ENCODE results near the gene FFAR2. TPM values are rescaled to one million over a fixed set of nuclear protein-coding genes. Genes with fewer than 3 reads are reported as not detected.

Gene FFAR2
- polyA plus RNA-seq, 2 of the 4 experiments (the other 2 are of a cell fraction), result 0.30 TPM; not detected in 1

GRCh38 chr19:35435896-35436295, 12.2 kb upstream of the FFAR2 start:
- ChIA-PET CTCF (interaction anchor here (1.4 kb wide), 1 partner anchor 59 kb away, joined by 5 read pairs; no protein-coding TSS in a partner anchor), POLR2A (no interaction called here)
- WGBS (ENCODE audit: missing lambda C conversion rate), result 76% methylated on average over 3 of the region's 3 CpGs
- peak overlapping the region; percentile 63; the same call in 2 of the 3 replicates for H3K4me2 ChIP-seq
- TF ChIP-seq POLR2A (IDR thresholded peaks at IDR 0.05; ENCODE audit: low read length) (no peak), KDM5A (IDR thresholded peaks at IDR 0.05) (no peak), TP53 (CRISPR knock-in tag; IDR thresholded peaks at IDR 0.05) (no peak), JUN (IDR thresholded peaks at IDR 0.05) (no peak), EHF (CRISPR knock-in tag; IDR thresholded peaks at IDR 0.05) (no peak), ELK1 (IDR thresholded peaks at IDR 0.05; ENCODE audit: low read depth, low read length) (no peak)
- DNase-seq (ENCODE audit: low read depth in 1 of 2, low spot score in 1 of 2) (no peak), FAIRE-seq (peak; percentile 7), ATAC-seq (no peak)
- no peak overlapping the region; a peak in 1 of 6 replicates for H3K27ac ChIP-seq
- H3K9me3 ChIP-seq, result no peaks in the 10 kb centered on the region
- H3K4me3 ChIP-seq, result no peak overlapping the region
- peaks cover 16% of the 10 kb centered on the region for H3K4me1 ChIP-seq

GRCh38 chr19:35436477-35437405, 11.3 kb upstream of the FFAR2 start:
- Histone ChIP-seq H3K27ac (peak overlapping the region; percentile 22 to 49; a peak in 5 of 6 replicates), H3K4me2 (peak overlapping the region; percentile 63)

More at GRCh38 chr19:35436477-35437405, 11.3 kb upstream of the FFAR2 start:
- POLR2A ChIA-PET, result no interaction called here
- H3K9me3 ChIP-seq, result no peaks in the 10 kb centered on the region
- DNase-seq (ENCODE audit: low read depth in 1 of 2, low spot score in 1 of 2), result peak in 1 of 2 experiments; percentile 73
- FAIRE-seq, result peak; percentile 84
- peak overlapping the region; percentile 11; the same call in 1 of the 3 replicates for H3K4me3 ChIP-seq
- no peak for TF ChIP-seq ATOH8 (CRISPR knock-in tag; IDR thresholded peaks at IDR 0.05; ENCODE audit: low read depth)
- TF ChIP-seq SREBF2 (IDR thresholded peaks at IDR 0.05), result no peak
- 0 out of 2 replicates have a peak, but pooled peaks have one; percentile 20 for TF ChIP-seq FOSL2 (IDR thresholded peaks at IDR 0.05)
- TF ChIP-seq FOSL2 (CRISPR knock-in tag; IDR thresholded peaks at IDR 0.05), result peak; percentile 74
- no peak for TF ChIP-seq HOXA7 (CRISPR knock-in tag; IDR thresholded peaks at IDR 0.05)
- TF ChIP-seq PHF8 (IDR thresholded peaks at IDR 0.05; ENCODE audit: borderline replicate concordance, low read depth), result no peak
- TF ChIP-seq CEBPB (IDR thresholded peaks at IDR 0.05), result no peak
- no peak for TF ChIP-seq RAD21 (conservative IDR thresholded peaks at IDR 0.05 in 1 of 2, IDR thresholded peaks at IDR 0.05 in 1 of 2)
- no peak for TF ChIP-seq JUNB (IDR thresholded peaks at IDR 0.05)
- TF ChIP-seq RCOR1 (IDR thresholded peaks at IDR 0.05; ENCODE audit: low read depth, low read length), result no peak
- TF ChIP-seq PBX3 (IDR thresholded peaks at IDR 0.05), result no peak
- TF ChIP-seq MAFK (IDR thresholded peaks at IDR 0.05; ENCODE audit: partially characterized antibody), result peak; percentile 72
- no peak for TF ChIP-seq BCL3 (IDR thresholded peaks at IDR 0.05)
- TF ChIP-seq MAZ (IDR thresholded peaks at IDR 0.05; ENCODE audit: borderline replicate concordance, low read depth, low read length), result no peak
- no peak for TF ChIP-seq GATA3 (IDR thresholded peaks at IDR 0.05; ENCODE audit: borderline replicate concordance)
- TF ChIP-seq CHD4 (IDR thresholded peaks at IDR 0.05; ENCODE audit: borderline replicate concordance), result no peak
- no peak for TF ChIP-seq RARB (CRISPR knock-in tag; IDR thresholded peaks at IDR 0.05)
- TF ChIP-seq KDM5A (IDR thresholded peaks at IDR 0.05), result no peak
- peak; percentile 21 to 68; a peak in 4 of 6 replicates for ATAC-seq
- CTCF ChIA-PET, result interaction anchor here (1.6 to 2.9 kb wide), 2 partner anchors 11 to 17 kb away, joined by 4 to 12 read pairs; partner anchors contain the start of gene FFAR2
- H3K4me1 ChIP-seq, result peaks cover 16% of the 10 kb centered on the region
- 19% methylated on average over 17 of the region's 17 CpGs for WGBS (ENCODE audit: missing lambda C conversion rate)

Measured in A549 (cell line).